SK-N-DZ (cell line): Measurements from ENCODE around the gene G6PC1.
"Not testable (repeated sequence)": the region's sequence is repeated elsewhere in the genome, so short reads cannot be mapped to it uniquely, and the experiment has no call there.

Experiments
- DNase-seq: peaks from one replicate; pipeline ENCODE4 v3.0.0-alpha.2; 2015; ENCODE audit warnings: low spot score

The G6PC1 gene

GRCh38 chr17:42901535-42902229 lies 1.1 kb downstream of the G6PC1 start:
- DNase-seq: no peak

GRCh38 chr17:42904110-42904469 lies 3.5 kb downstream of the G6PC1 start:
- no peak for DNase-seq

- no peak for DNase-seq
Measured at GRCh38 chr17:42906772-42907446, 6.3 kb downstream of the G6PC1 start.

GRCh38 chr17:42908872-42909700 lies 8.5 kb downstream of the G6PC1 start:
- DNase-seq: no peak

GRCh38 chr17:42913522-42913921 lies 12.9 kb downstream of the G6PC1 start:
- no peak for DNase-seq

- no peak for DNase-seq
Measured at GRCh38 chr17:42913981-42914617, 13.5 kb downstream of the G6PC1 start.

GRCh38 chr17:42915288-42915687 lies 14.7 kb downstream of the G6PC1 start:
- DNase-seq: not testable (repeated sequence)

- DNase-seq: not testable (repeated sequence)
Measured at GRCh38 chr17:42916388-42917235, 16.0 kb downstream of the G6PC1 start.

- DNase-seq: no peak
Measured at GRCh38 chr17:42917236-42917603, 16.6 kb downstream of the G6PC1 start.

GRCh38 chr17:42918902-42919521 lies 18.4 kb downstream of the G6PC1 start:
- DNase-seq: no peak

GRCh38 chr17:42919522-42920077 lies 19.0 kb downstream of the G6PC1 start:
- not testable (repeated sequence) for DNase-seq

GRCh38 chr17:42920106-42920900 lies 19.7 kb downstream of the G6PC1 start:
- DNase-seq: no peak

- DNase-seq: no peak
Measured at GRCh38 chr17:42920922-42921321, 20.3 kb downstream of the G6PC1 start.

GRCh38 chr17:42922294-42922693 lies 21.7 kb downstream of the G6PC1 start:
- peak; percentile 37 for DNase-seq

GRCh38 chr17:42923472-42923871 lies 22.9 kb downstream of the G6PC1 start:
- DNase-seq: not testable (repeated sequence)

GRCh38 chr17:42924891-42925290 lies 24.3 kb downstream of the G6PC1 start:
- DNase-seq: no peak

- peak; percentile 45 for DNase-seq
Measured at GRCh38 chr17:42928714-42929496, 28.3 kb downstream of the G6PC1 start.

- DNase-seq: no peak
Measured at GRCh38 chr17:42929497-42929844, 28.9 kb downstream of the G6PC1 start.
